T-cell (primary cell): ENCODE data around the gene PRG3. TPM values are rescaled to one million over a fixed set of nuclear protein-coding genes. Genes with fewer than 3 reads are reported as not detected.
A peak's percentile ranks its signal among the peaks of the same experiment; 100 is the strongest.

ENCODE experiments used
- ATAC-seq, 4 experiments: fragments of 200-7000 bp in 3 of 4; fragments of 150-1000 bp in 1 of 4; cut with Tn5 transposase; replicated peaks in 1 of 4; 1 replicate in 3 of 4; 2 replicates in 1 of 4; pipeline ENCODE4 v1.10.0; 2021; ENCODE audit warnings: moderate library complexity in 3 of 4, mild to moderate bottlenecking in 2 of 4, moderate number of reproducible peaks in 1 of 4
- CTCF ChIA-PET, 2 donors: fragments of 300-600 bp; sonication (Branson Sonifier 250); formaldehyde crosslinking; loops; one replicate each; lab custom pipeline; 2022; ENCODE audit warnings: antibody characterized with exemption in 2 of 2; lab: Charles Lee
- POLR2A ChIA-PET, 2 donors: fragments of 300-600 bp; sonication (Branson Sonifier 250); formaldehyde crosslinking; loops; one replicate each; lab custom pipeline; 2022; ENCODE audit warnings: antibody characterized with exemption in 2 of 2; lab: Charles Lee
- DNase-seq, 35 experiments: peaks; one replicate each; pipeline versions ENCODE4 v3.0.0 to v3.0.0-alpha.2; 2013 to 2023
- H3K27ac ChIP-seq: one replicate; pipeline ENCODE4 v1.5.1; 2013; ENCODE audit warnings: low read length
- H3K27me3 ChIP-seq, 2 experiments: replicated peaks in 1 of 2; 1 replicate in 1 of 2; 2 replicates in 1 of 2; pipeline versions ENCODE4 v1.6.1 to v1.7.0; 2013; ENCODE audit warnings: low read length in 1 of 2, mixed read lengths in 1 of 2; ENCODE audit not compliant: control insufficient read depth in 2 of 2, insufficient read depth in 2 of 2; ENCODE audit errors: extremely low read depth in 1 of 2
- H3K36me3 ChIP-seq, 2 donors: 1 replicate in 1 of 2; 2 replicates in 1 of 2; pipeline versions ENCODE4 v1.6.1 to v1.7.0; 2013; ENCODE audit warnings: low read length in 1 of 2; ENCODE audit not compliant: control insufficient read depth in 2 of 2, insufficient read depth in 1 of 2; ENCODE audit errors: extremely low read depth in 1 of 2
- H3K4me1 ChIP-seq, 2 experiments: 1 replicate in 1 of 2; 2 replicates in 1 of 2; pipeline versions ENCODE4 v1.6.1 to v1.7.0; 2013; ENCODE audit warnings: low read length in 2 of 2, mixed read lengths in 1 of 2; ENCODE audit not compliant: insufficient read depth in 2 of 2, control insufficient read depth in 1 of 2; ENCODE audit errors: extremely low read depth in 1 of 2
- H3K4me3 ChIP-seq, 2 donors: 1 replicate in 1 of 2; 2 replicates in 1 of 2; pipeline versions ENCODE4 v1.5.1 to v1.7.0; 2013; ENCODE audit warnings: mild to moderate bottlenecking in 2 of 2, low read length in 1 of 2, moderate library complexity in 1 of 2; ENCODE audit not compliant: control insufficient read depth in 1 of 2; ENCODE audit errors: extremely low read depth in 1 of 2
- H3K9me3 ChIP-seq: 2 replicates; pipeline ENCODE4 v1.7.0; 2013
- H3K27ac Mint-ChIP-seq, 2 donors: one replicate each; pipeline ENCODE4 v1.8.0; 2020 to 2021; ENCODE audit warnings: mild to moderate bottlenecking in 2 of 2, mixed read lengths in 2 of 2
- H3K27me3 Mint-ChIP-seq, 2 donors: one replicate each; pipeline ENCODE4 v1.8.0; 2021 to 2022; ENCODE audit warnings: mixed read lengths in 2 of 2
- H3K36me3 Mint-ChIP-seq: one replicate; pipeline ENCODE4 v1.8.0; 2021; ENCODE audit warnings: mixed read lengths
- H3K4me1 Mint-ChIP-seq, 3 donors: one replicate each; pipeline ENCODE4 v1.8.0; 2020 to 2022; ENCODE audit warnings: mixed read lengths in 3 of 3, mild to moderate bottlenecking in 1 of 3
- H3K4me3 Mint-ChIP-seq, 3 donors: one replicate each; pipeline ENCODE4 v1.8.0; 2020 to 2022; ENCODE audit warnings: mild to moderate bottlenecking in 3 of 3, mixed read lengths in 3 of 3, moderate library complexity in 3 of 3
- H3K9me3 Mint-ChIP-seq, 3 donors: one replicate each; pipeline ENCODE4 v1.8.0; 2020 to 2022; ENCODE audit warnings: mixed read lengths in 3 of 3
- WGBS: methylation state at CpG from one replicate; pipeline ENCODE4 v1.1.5; 2013; ENCODE audit warnings: missing lambda C conversion rate; ENCODE audit not compliant: insufficient coverage; 5-methylcytosine and 5-hydroxymethylcytosine counted together
- total RNA-seq, 35 experiments: library from RNA in 6 of 35; stranded (reverse) in 6 of 35; fragments of 120-200 nt in 1 of 35; gene quantifications; one replicate each; pipeline versions ENCODE4 v1.2.1 to v1.2.4 and lab custom pipeline; 2013 to 2026

Gene PRG3
- total RNA-seq (not detected), total RNA-seq (lab: John Stamatoyannopoulos, UW) (0 to 0.07 (median 0) reads per million in 29 experiments)
- total RNA-seq (2013), result not detected

- no peak for ATAC-seq
- no CpG with 5 or more reads among the region's 2 CpGs for WGBS
- H3K27me3 ChIP-seq, result peaks cover 0 to 24% of the 10 kb centered on the region in 2 experiments
- H3K4me3 Mint-ChIP-seq, result no peak within 1 kb of the TSS
- POLR2A ChIA-PET, result interaction anchor here in 1 of 2 donors (0.7 kb wide), 1 partner anchor 44 kb away, joined by 4 read pairs; no protein-coding TSS in a partner anchor
- CTCF ChIA-PET, result interaction anchor here in 1 of 2 donors (0.7 kb wide), 1 partner anchor 113 kb away, joined by 4 read pairs; no protein-coding TSS in a partner anchor
- H3K9me3 Mint-ChIP-seq, result no peaks in the 10 kb centered on the region
- DNase-seq, result no peak
- H3K4me1 Mint-ChIP-seq, result no peaks in the 10 kb centered on the region
- no peaks in the 10 kb centered on the region for H3K4me1 ChIP-seq
- no peaks in the 10 kb centered on the region for H3K36me3 Mint-ChIP-seq
- H3K27ac Mint-ChIP-seq, result no peak within 1 kb of the TSS
- H3K9me3 ChIP-seq, result no peaks in the 10 kb centered on the region
- no peaks in the 10 kb centered on the region for H3K36me3 ChIP-seq
- no peak within 1 kb of the TSS for H3K4me3 ChIP-seq
- H3K27me3 Mint-ChIP-seq, result peaks cover 25 to 29% of the 10 kb centered on the region in 2 donors
- H3K27ac ChIP-seq, result no peak within 1 kb of the TSS
Observed at GRCh38 chr11:57380975-57381374, at the start of gene PRG3. PRG3 (minus strand) TSS chr11:57381150; CDS start chr11:57380708, 442 bp downstream.

- Mint-ChIP-seq H3K27ac (no peak overlapping the region), H3K9me3 (no peaks in the 10 kb centered on the region), H3K36me3 (no peaks in the 10 kb centered on the region), H3K4me1 (peaks cover 26 to 29% (median 26%) of the 10 kb centered on the region in 3 donors), H3K27me3 (no peaks in the 10 kb centered on the region), H3K4me3 (no peak overlapping the region)
- no peak for DNase-seq
- no peak for ATAC-seq
- H3K4me3 ChIP-seq, result no peak overlapping the region
- ChIA-PET CTCF (interaction anchor here in 1 of 2 donors (1.3 kb wide), 1 partner anchor 28 kb away, joined by 6 read pairs; no protein-coding TSS in a partner anchor), POLR2A (interaction anchor here in 1 of 2 donors (0.5 kb wide), 1 partner anchor 1094 kb away, joined by 3 read pairs; no protein-coding TSS in a partner anchor)
- no peaks in the 10 kb centered on the region for H3K9me3 ChIP-seq
- no peaks in the 10 kb centered on the region for H3K36me3 ChIP-seq
- no peak overlapping the region for H3K27ac ChIP-seq
- H3K27me3 ChIP-seq, result no peaks in the 10 kb centered on the region
- H3K4me1 ChIP-seq, result peaks cover 14 to 25% of the 10 kb centered on the region in 2 experiments
- no CpG with 5 or more reads among the region's 4 CpGs for WGBS
Observed at GRCh38 chr11:57429946-57430345, 49.0 kb upstream of the PRG3 start.

GRCh38 chr11:57428643-57429042, 47.7 kb upstream of the PRG3 start:
- Histone ChIP-seq H3K36me3 (no peaks in the 10 kb centered on the region), H3K27me3 (no peaks in the 10 kb centered on the region), H3K4me1 (peaks cover 17 to 38% of the 10 kb centered on the region in 2 experiments), H3K4me3 (no peak overlapping the region), H3K27ac (no peak overlapping the region), H3K9me3 (no peaks in the 10 kb centered on the region)
- WGBS, result 75% methylated on average over 2 of the region's 5 CpGs
- no peak for ATAC-seq
- no peaks in the 10 kb centered on the region for H3K27me3 Mint-ChIP-seq
- DNase-seq, result no peak
- peaks cover 38 to 42% (median 39%) of the 10 kb centered on the region in 3 donors for H3K4me1 Mint-ChIP-seq
- no peak overlapping the region for H3K27ac Mint-ChIP-seq
- peaks cover 3% of the 10 kb centered on the region for H3K36me3 Mint-ChIP-seq
- no peak overlapping the region for H3K4me3 Mint-ChIP-seq
- ChIA-PET POLR2A (no interaction called here), CTCF (interaction anchor here (1.2 to 1.4 kb wide), 2 partner anchors 29 kb away, joined by 3 to 6 read pairs; no protein-coding TSS in a partner anchor)
- H3K9me3 Mint-ChIP-seq, result no peaks in the 10 kb centered on the region

- WGBS, result 97% methylated on average over 6 of the region's 8 CpGs
- CTCF ChIA-PET, result interaction anchor here (0.6 to 1.4 kb wide), 3 partner anchors 29 to 51 kb away, joined by 3 to 6 read pairs (median 4); no protein-coding TSS in a partner anchor
- Mint-ChIP-seq H3K27me3 (no peaks in the 10 kb centered on the region), H3K9me3 (no peaks in the 10 kb centered on the region), H3K36me3 (peaks cover 8% of the 10 kb centered on the region), H3K4me1 (peaks cover 44 to 48% (median 47%) of the 10 kb centered on the region in 3 donors), H3K27ac (peak overlapping the region; percentile 72 to 85), H3K4me3 (peak overlapping the region; percentile 77 to 82 (median 78))
- H3K4me3 ChIP-seq, result no peak overlapping the region
- H3K27ac ChIP-seq, result no peak overlapping the region
- ATAC-seq (no peak), DNase-seq (no peak)
- no peaks in the 10 kb centered on the region for H3K27me3 ChIP-seq
- H3K4me1 ChIP-seq, result peaks cover 17 to 39% of the 10 kb centered on the region in 2 experiments
- H3K9me3 ChIP-seq, result no peaks in the 10 kb centered on the region
- H3K36me3 ChIP-seq, result no peaks in the 10 kb centered on the region
- POLR2A ChIA-PET, result no interaction called here
Observed at GRCh38 chr11:57427727-57428082, 46.8 kb upstream of the PRG3 start.

GRCh38 chr11:57426929-57427726, 46.2 kb upstream of the PRG3 start, which contains the start of gene SLC43A3:
SLC43A3 (minus strand) TSS chr11:57427121; CDS start chr11:57426172, 949 bp downstream.
- Mint-ChIP-seq H3K27me3 (no peaks in the 10 kb centered on the region), H3K4me1 (peaks cover 46 to 52% (median 51%) of the 10 kb centered on the region in 3 donors), H3K4me3 (peak within 1 kb of the TSS; percentile 77 to 82 (median 78)), H3K36me3 (peaks cover 13% of the 10 kb centered on the region), H3K9me3 (no peaks in the 10 kb centered on the region), H3K27ac (peak within 1 kb of the TSS; percentile 76 to 95)
- DNase-seq (peak; percentile 12 to 72 (median 40)), ATAC-seq (peak; percentile 53 to 60 (median 58))
- POLR2A ChIA-PET, result interaction anchor here in 1 of 2 donors (0.8 kb wide), 1 partner anchor 87 kb away, joined by 7 read pairs; no protein-coding TSS in a partner anchor
- H3K4me3 ChIP-seq, result peak within 1 kb of the TSS; percentile 57 to 73
- peaks cover 17 to 39% of the 10 kb centered on the region in 2 experiments for H3K4me1 ChIP-seq
- 2% methylated on average over 33 of the region's 39 CpGs for WGBS
- H3K9me3 ChIP-seq, result no peaks in the 10 kb centered on the region
- CTCF ChIA-PET, result interaction anchor here (0.6 to 1.4 kb wide), 4 partner anchors 30 to 52 kb away, joined by 3 to 6 read pairs (median 4); no protein-coding TSS in a partner anchor
- no peaks in the 10 kb centered on the region for H3K36me3 ChIP-seq
- peak within 1 kb of the TSS; percentile 80 for H3K27ac ChIP-seq
- H3K27me3 ChIP-seq, result no peaks in the 10 kb centered on the region

- ChIA-PET POLR2A (interaction anchor here in 1 of 2 donors (0.8 kb wide), 1 partner anchor 88 kb away, joined by 7 read pairs; no protein-coding TSS in a partner anchor), CTCF (interaction anchor here (1.0 kb wide), 2 partner anchors 32 to 101 kb away, joined by 3 to 4 read pairs; no protein-coding TSS in a partner anchor)
- DNase-seq, result peak in 2 of 35 experiments; percentile 1 to 30
- H3K4me3 Mint-ChIP-seq, result peak overlapping the region; percentile 77 to 82 (median 78)
- peaks cover 17 to 43% of the 10 kb centered on the region in 2 experiments for H3K4me1 ChIP-seq
- H3K36me3 Mint-ChIP-seq, result peaks cover 16% of the 10 kb centered on the region
- no peaks in the 10 kb centered on the region for H3K9me3 ChIP-seq
- no peaks in the 10 kb centered on the region for H3K27me3 ChIP-seq
- WGBS, result 0% methylated on average over 9 of the region's 16 CpGs
- H3K4me3 ChIP-seq, result peak overlapping the region; percentile 57 to 73
- ATAC-seq, result no peak
- peaks cover 0 to 4% of the 10 kb centered on the region in 2 donors for H3K36me3 ChIP-seq
- H3K9me3 Mint-ChIP-seq, result no peaks in the 10 kb centered on the region
- no peaks in the 10 kb centered on the region for H3K27me3 Mint-ChIP-seq
- H3K4me1 Mint-ChIP-seq, result peaks cover 45 to 59% (median 51%) of the 10 kb centered on the region in 3 donors
- peak overlapping the region; percentile 76 to 95 for H3K27ac Mint-ChIP-seq
- peak overlapping the region; percentile 45 for H3K27ac ChIP-seq
Observed at GRCh38 chr11:57426439-57426928, 45.5 kb upstream of the PRG3 start.
